IMR-90 (cell line): ENCODE measurements around the gene OR4K1. TPM values are rescaled to one million over a fixed set of nuclear protein-coding genes. Genes with fewer than 3 reads are reported as not detected.

Experiments used
- ATAC-seq: fragments of 200-7000 bp; cut with Tn5 transposase; 2 replicates; pipeline ENCODE4 v1.9.1; 2020; ENCODE audit warnings: low read depth, mild to moderate bottlenecking, moderate library complexity
- BruUV-seq: library from RNA; stranded (reverse); fragments of 400-500 nt; replicated peaks from 2 replicates; lab custom pipeline; 2021; lab: Mats Ljungman, UMichigan
- CTCF ChIA-PET: fragments of 300-600 bp; formaldehyde crosslinking; extraction: SDS; loops from one replicate; lab custom pipeline; 2021; ENCODE audit warnings: antibody characterized with exemption; lab: Yijun Ruan, JAX
- POLR2A ChIA-PET: fragments of 300-600 bp; sonication (Branson Sonifier 250); formaldehyde crosslinking; loops from one replicate; lab custom pipeline; 2022; ENCODE audit warnings: antibody characterized with exemption; ENCODE audit not compliant: unreplicated experiment; lab: Charles Lee
- DNase-seq: peaks from one replicate; pipeline ENCODE4 v3.0.0; 2013
- H2AFZ ChIP-seq: replicated peaks from 2 replicates; pipeline ENCODE3; 2013; ENCODE audit warnings: low read length, mild to moderate bottlenecking; ENCODE audit not compliant: poor library complexity
- H2AK5ac ChIP-seq: 2 replicates; pipeline ENCODE4 v1.6.1; 2013; ENCODE audit warnings: low read depth, low read length, inconsistent platforms
- H2AK9ac ChIP-seq: replicated peaks from 2 replicates; pipeline ENCODE3; 2013; ENCODE audit warnings: mild to moderate bottlenecking, low read depth, low read length, moderate library complexity; ENCODE audit not compliant: poor library complexity
- H2BK120ac ChIP-seq: 2 replicates; pipeline ENCODE4 v1.6.1; 2013; ENCODE audit warnings: low read depth, low read length, inconsistent platforms
- H2BK15ac ChIP-seq: 3 replicates; pipeline ENCODE4 v1.6.1; 2013; ENCODE audit warnings: low read depth, low read length, inconsistent platforms
- H2BK20ac ChIP-seq: 2 replicates; pipeline ENCODE4 v1.6.1; 2013; ENCODE audit warnings: low read depth, mild to moderate bottlenecking, inconsistent platforms, low read length, moderate library complexity
- H2BK5ac ChIP-seq: 2 replicates; pipeline ENCODE4 v1.6.1; 2013; ENCODE audit warnings: mild to moderate bottlenecking, low read depth, low read length, inconsistent platforms; ENCODE audit not compliant: poor library complexity, severe bottlenecking
- H3K14ac ChIP-seq: replicated peaks from 2 replicates; pipeline ENCODE4 v1.6.1; 2013; ENCODE audit warnings: low read depth, low read length, inconsistent platforms
- H3K18ac ChIP-seq: 2 replicates; pipeline ENCODE4 v1.6.1; 2013; ENCODE audit warnings: low read depth, low read length, control low read depth
- H3K23ac ChIP-seq: 2 replicates; pipeline ENCODE4 v1.6.1; 2013; ENCODE audit warnings: low read depth, low read length, inconsistent platforms
- H3K27ac ChIP-seq: 2 replicates; pipeline ENCODE4 v1.5.1; 2013; ENCODE audit warnings: mild to moderate bottlenecking, control low read depth, low read length; ENCODE audit not compliant: insufficient read depth
- H3K27me3 ChIP-seq: 2 replicates; pipeline ENCODE4 v1.6.1; 2013; ENCODE audit warnings: low read length; ENCODE audit not compliant: control insufficient read depth, insufficient read depth
- H3K36me3 ChIP-seq: 2 replicates; pipeline ENCODE4 v1.6.1; 2013; ENCODE audit warnings: low read length, mixed read lengths; ENCODE audit not compliant: control insufficient read depth, insufficient read depth
- H3K4ac ChIP-seq: 2 replicates; pipeline ENCODE4 v1.6.1; 2013; ENCODE audit warnings: low read depth, low read length, inconsistent platforms
- H3K4me1 ChIP-seq: 2 replicates; pipeline ENCODE4 v1.6.1; 2013; ENCODE audit warnings: low read length, mixed read lengths; ENCODE audit not compliant: control insufficient read depth, insufficient read depth
- H3K4me2 ChIP-seq: 2 replicates; pipeline ENCODE4 v1.6.1; 2013; ENCODE audit warnings: low read depth, mild to moderate bottlenecking, control low read depth, low read length, moderate library complexity
- H3K4me3 ChIP-seq: 2 replicates; pipeline ENCODE4 v1.5.1; 2013; ENCODE audit warnings: low read depth, mild to moderate bottlenecking, control low read depth, low read length, moderate library complexity; ENCODE audit not compliant: insufficient read depth
- H3K56ac ChIP-seq: 2 replicates; pipeline ENCODE4 v1.6.1; 2013; ENCODE audit warnings: low read length, inconsistent platforms; ENCODE audit not compliant: insufficient read depth; ENCODE audit errors: extremely low read depth
- H3K79me1 ChIP-seq, 2 experiments: 2 replicates each; pipeline ENCODE4 v1.6.1; 2013; ENCODE audit warnings: low read length in 2 of 2, inconsistent platforms in 1 of 2, low read depth in 1 of 2
- H3K9ac ChIP-seq: 2 replicates; pipeline ENCODE4 v1.6.1; 2013; ENCODE audit warnings: low read depth, low read length, control low read depth
- H3K9me1 ChIP-seq: 2 replicates; pipeline ENCODE4 v1.6.1; 2013; ENCODE audit warnings: low read length, inconsistent platforms; ENCODE audit not compliant: insufficient read depth
- H3K9me3 ChIP-seq: 2 replicates; pipeline ENCODE4 v1.6.1; 2013; ENCODE audit warnings: low read length; ENCODE audit not compliant: control insufficient read depth, insufficient read depth
- H4K20me1 ChIP-seq: 2 replicates; pipeline ENCODE4 v1.6.1; 2013; ENCODE audit warnings: low read length, inconsistent platforms; ENCODE audit not compliant: insufficient read depth
- H4K5ac ChIP-seq: 2 replicates; pipeline ENCODE4 v1.6.1; 2013; ENCODE audit warnings: mild to moderate bottlenecking, low read depth, low read length, control low read depth
- H4K8ac ChIP-seq, 2 experiments: 2 replicates each; pipeline ENCODE4 v1.6.1; 2013; ENCODE audit warnings: low read depth in 2 of 2, low read length in 2 of 2, control low read depth in 1 of 2, inconsistent platforms in 1 of 2
- H4K91ac ChIP-seq: 2 replicates; pipeline ENCODE4 v1.6.1; 2013; ENCODE audit warnings: low read depth, low read length, inconsistent platforms; ENCODE audit not compliant: insufficient read depth
- CEBPB ChIP-seq: IDR thresholded peaks from 2 replicates; pipeline ENCODE4 v1.6.1; 2012; ENCODE audit warnings: low read depth, low read length, improper control_type of control experiment
- MAFK ChIP-seq: IDR thresholded peaks from 2 replicates; pipeline ENCODE4 v1.6.1; 2012; ENCODE audit warnings: low read depth, low read length, improper control_type of control experiment
- MAZ ChIP-seq: IDR thresholded peaks from 2 replicates; pipeline ENCODE4 v1.6.1; 2012; ENCODE audit warnings: low read depth, mild to moderate bottlenecking, low read length, improper control_type of control experiment, moderate library complexity, borderline replicate concordance
- RCOR1 ChIP-seq: IDR thresholded peaks from 2 replicates; pipeline ENCODE4 v1.6.1; 2012; ENCODE audit warnings: mild to moderate bottlenecking, low read length, improper control_type of control experiment; ENCODE audit not compliant: insufficient replicate concordance
- dilution Hi-C: fragments of 300-500 bp; cut with HindIII; formaldehyde crosslinking; loops from one replicate; pipeline ENCODE4 v1.14.3; 2018; ENCODE audit warnings: low sequenced_read_pairs; ENCODE audit not compliant: unreplicated experiment
- in situ Hi-C: fragments of 300-500 bp; cut with MboI; formaldehyde crosslinking; loops from 3 replicates; pipeline ENCODE4 v1.14.3; 2019; ENCODE audit warnings: low sequenced_read_pairs, inconsistent platforms, mixed read lengths
- intact Hi-C: fragments of 100-400 bp; cut with micrococcal nuclease; formaldehyde crosslinking; loops from 2 replicates; pipeline ENCODE4 v1.10.0; 2022
- polyA plus RNA-seq, 3 experiments: library from polyadenylated mRNA; depleted of rRNA; stranded (reverse); fragments of >200 nt; gene quantifications; 2 replicates each; pipeline ENCODE4 v1.2.3, GENCODE V29; 2012; ENCODE audit warnings: low replicate concordance in 1 of 3
- total RNA-seq: library from RNA; depleted of rRNA; stranded (reverse); fragments of >200 nt; gene quantifications from 2 replicates; pipeline ENCODE4 v1.2.3, GENCODE V29; 2012

OR4K1 gene
- total and polyA plus RNA-seq, 2 of the 4 experiments (the other 2 are of a cell fraction), result not detected

DNA sequence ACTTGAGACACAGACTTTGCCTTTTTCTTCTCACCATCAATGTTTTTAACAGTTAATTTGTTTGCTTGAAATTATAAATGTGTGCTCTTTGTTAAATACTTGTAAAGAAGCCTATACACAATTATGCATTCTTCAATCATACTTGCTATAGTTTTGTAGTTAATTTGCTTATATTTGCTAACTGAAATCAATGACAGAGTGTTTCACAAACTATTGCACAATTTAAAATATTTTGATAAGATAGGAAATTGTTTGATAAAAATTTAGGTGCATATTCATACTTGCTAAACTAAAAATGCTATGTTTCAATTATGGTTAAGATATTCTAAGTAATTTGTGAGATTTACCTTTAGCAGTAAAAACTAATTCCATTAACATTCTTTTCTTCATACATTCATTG is 24.1 kb upstream of the OR4K1 start:
- no peak overlapping the region for H4K8ac ChIP-seq
- H3K23ac ChIP-seq, result no peak overlapping the region
- no peaks in the 10 kb centered on the region for H3K4me1 ChIP-seq
- H2AFZ ChIP-seq, result no peak overlapping the region
- in situ Hi-C loops, result no loop called here
- no peaks in the 10 kb centered on the region for H3K27me3 ChIP-seq
- DNase-seq (no peak), ATAC-seq (no peak)
- no peaks in the 10 kb centered on the region for H4K20me1 ChIP-seq
- H3K9me3 ChIP-seq, result peaks cover 30% of the 10 kb centered on the region
- no peak overlapping the region for H3K9ac ChIP-seq
- BruUV-seq, result no TSS peak
- H3K27ac ChIP-seq, result no peak overlapping the region
- no peak overlapping the region for H3K18ac ChIP-seq
- H2BK20ac ChIP-seq, result no peak overlapping the region
- no peak for TF ChIP-seq MAZ
- no peak for TF ChIP-seq RCOR1
- TF ChIP-seq CEBPB, result peak; percentile 68
- TF ChIP-seq MAFK, result no peak
- H4K91ac ChIP-seq, result no peak overlapping the region
- no peak overlapping the region for H3K56ac ChIP-seq
- H2AK9ac ChIP-seq, result no peak overlapping the region
- H2BK15ac ChIP-seq, result no peak overlapping the region
- CTCF ChIA-PET, result no interaction called here
- H3K14ac ChIP-seq, result no peak overlapping the region
- H3K4me3 ChIP-seq, result no peak overlapping the region
- no peaks in the 10 kb centered on the region for H3K36me3 ChIP-seq
- H3K4ac ChIP-seq, result no peak overlapping the region
- no peak overlapping the region for H2BK120ac ChIP-seq
- no peak overlapping the region for H2BK5ac ChIP-seq
- dilution Hi-C loops, result no loop called here
- intact Hi-C loops, result no loop called here
- no peaks in the 10 kb centered on the region for H3K9me1 ChIP-seq
- no peak overlapping the region for H4K5ac ChIP-seq
- H3K79me1 ChIP-seq, result no peaks in the 10 kb centered on the region
- POLR2A ChIA-PET, result no interaction called here
- H3K4me2 ChIP-seq, result no peak overlapping the region
- no peak overlapping the region for H2AK5ac ChIP-seq
